Middle frontal gyrus (tissue), 1 donor: ENCODE measurements around the gene ZNF217.
"Not testable (repeated sequence)": the region's sequence is repeated elsewhere in the genome, so short reads cannot be mapped to it uniquely, and the experiment has no call there.

Source experiments
- DNase-seq: peaks from one replicate; pipeline ENCODE4 v3.0.0-alpha.2; 2015; ENCODE audit warnings: low spot score; ENCODE audit errors: extremely low spot score

The ZNF217 gene

DNA sequence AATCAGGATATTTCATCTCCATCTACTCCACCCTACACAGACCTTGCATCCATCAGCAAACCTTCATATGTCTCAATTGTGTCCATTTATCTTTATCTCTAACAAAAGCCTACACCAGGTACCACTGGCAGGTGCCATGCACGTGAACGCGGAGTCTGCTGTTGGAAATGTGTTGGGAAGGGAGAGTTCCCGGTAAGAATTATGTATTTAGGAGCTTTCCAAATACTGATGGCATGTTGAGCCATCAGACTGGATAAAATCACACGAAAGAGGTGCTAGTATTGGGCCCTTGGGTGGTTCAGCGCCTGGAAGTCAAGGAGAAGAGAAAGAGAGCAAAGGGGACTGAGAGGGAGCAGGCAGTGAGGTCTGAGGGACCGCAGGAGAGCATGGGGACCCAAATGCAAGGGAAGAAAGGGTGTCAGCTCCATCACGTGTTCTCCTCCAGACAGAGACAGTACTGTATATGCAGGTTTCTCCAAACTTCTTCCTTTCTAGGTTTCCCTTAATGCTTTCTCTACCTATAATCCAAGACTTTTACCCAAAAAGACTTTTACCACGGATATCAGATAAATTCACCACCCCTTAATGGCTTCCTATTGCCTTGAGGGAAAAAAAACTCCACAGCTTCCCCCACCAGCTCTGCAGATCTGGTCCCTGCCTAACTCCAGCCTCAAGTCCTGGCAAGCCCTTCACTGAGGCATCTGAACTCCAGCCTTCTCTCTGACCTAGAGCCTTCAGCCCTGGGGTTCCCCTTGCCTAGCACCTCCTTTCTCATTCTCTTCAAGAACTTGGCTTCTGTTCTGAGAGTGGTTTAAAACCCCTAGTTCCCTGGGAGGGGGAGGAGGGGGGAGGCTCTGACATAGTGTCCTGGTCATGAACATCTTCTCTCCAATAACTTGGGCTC is 4.8 kb upstream of the ZNF217 start:
- no peak for DNase-seq

DNA sequence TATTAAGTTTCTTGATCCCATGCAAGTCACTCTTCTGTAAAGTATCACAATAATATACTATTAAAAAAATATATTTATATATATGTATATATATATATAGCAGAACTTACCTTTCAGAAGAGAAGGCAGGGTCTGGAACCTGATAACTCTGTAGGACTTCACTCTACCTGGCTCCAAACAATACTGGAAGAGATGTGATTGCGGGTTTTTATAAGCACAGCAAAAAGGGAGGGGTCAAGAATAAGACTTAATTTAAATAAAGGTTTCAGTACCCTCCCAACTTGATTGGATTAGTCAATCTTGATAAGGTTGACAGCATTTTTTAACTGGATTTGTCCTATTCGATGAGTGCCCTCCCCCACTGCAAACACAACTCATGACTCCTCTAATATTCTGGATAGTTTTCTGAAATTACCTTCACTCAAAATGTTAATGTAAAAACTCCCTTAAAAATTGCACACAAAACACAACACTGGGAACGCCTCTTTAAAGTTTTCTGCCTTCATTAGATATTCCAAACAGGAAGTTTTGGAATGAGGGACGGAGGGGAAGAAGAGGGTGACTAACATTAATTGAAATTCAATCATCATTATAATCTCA is 4.0 kb upstream of the ZNF217 start:
- DNase-seq: no peak

DNA sequence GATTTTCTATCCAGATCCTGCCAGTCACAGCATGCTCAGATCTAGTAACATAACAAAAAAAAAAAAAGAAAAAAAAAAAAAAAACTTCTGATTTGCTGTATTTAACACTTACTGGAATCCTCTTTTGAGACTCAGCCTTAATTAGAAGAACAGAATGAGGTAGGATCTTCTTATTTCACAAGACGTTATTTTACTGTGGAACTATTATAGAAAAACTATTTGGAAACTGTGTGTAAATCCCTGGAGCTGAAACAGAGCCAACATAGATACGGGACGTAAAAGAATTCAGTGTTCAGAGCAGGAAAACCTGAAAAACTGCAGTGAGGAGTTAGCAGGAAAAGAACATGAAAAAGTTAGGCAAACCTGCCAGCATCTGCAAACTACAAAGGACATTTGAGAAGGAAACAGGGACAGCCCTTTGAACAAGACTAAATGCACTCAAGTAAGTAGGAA is 3.4 kb upstream of the ZNF217 start:
- DNase-seq: no peak

DNA sequence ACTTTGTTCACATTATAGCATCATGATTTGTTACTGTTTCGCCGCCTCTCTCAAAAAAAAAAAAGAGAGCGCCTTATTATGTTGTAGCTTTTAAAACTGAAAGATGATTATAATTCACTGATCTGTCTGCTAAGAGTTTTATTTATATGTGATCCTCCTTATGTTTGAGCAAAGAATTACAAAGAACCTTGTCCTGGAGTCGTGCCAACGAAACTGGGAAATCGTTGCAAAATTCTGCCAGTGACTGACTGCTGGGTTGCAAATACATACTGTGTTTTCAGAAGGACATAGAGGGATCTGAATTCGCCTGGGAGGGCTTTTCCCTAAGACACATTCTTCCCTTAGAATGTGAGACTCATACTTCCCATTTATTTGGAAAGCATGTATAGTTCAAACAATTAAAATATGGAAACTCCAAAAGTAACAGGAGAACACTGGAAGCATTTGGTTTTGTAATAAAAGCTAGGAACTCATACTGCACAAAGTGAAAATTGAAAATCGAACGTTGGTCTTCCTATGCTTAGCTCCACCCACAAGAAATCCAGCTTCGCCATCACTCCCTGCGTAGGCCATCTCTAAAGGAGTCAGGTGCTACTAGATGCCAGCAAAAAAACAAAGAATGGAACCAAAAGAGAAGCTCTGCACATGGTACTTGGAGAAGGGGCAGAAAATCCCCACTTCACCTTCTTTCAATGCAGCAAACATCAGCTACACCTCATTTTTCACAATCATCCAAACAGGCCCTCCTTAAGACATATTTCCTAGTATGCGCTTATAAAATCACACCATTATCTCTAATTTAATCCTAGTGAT is 2.8 kb upstream of the ZNF217 start:
- DNase-seq: not testable (repeated sequence)

DNA sequence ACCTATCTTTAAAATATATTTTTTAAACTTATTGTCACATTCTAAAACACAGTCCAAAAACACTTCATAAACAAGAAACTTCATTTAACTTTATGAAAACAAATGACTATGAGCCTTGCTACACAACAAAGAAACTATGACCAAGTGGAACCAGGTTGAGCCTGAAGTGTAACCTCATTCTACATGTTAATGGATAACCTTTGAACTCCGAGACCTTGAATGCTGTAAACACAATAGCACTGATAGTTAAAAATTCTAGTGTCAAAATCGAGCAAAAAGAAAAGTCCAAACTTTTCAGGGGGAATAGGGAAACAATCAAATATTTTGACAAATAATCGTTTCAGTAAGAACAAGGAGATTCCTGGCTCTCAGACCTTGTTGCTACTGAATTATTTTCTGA is 2.1 kb upstream of the ZNF217 start:
- DNase-seq: not testable (repeated sequence)

DNA sequence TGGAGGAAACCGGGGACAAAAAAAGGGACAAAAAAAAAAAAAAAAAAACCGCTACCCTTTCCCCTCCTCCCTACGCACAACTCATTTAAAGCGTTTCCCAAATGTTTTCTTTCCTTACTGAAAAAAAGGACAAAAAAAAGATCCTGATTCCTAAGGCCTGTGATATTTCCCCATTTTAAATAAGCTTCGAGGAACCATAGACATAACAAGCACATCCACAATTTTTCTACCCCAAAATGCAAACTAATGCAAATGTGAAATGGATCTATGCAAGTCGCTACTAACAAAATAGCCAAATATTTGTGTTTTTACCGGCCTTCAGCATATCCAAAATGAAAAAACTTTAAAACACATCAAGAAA is 1.4 kb upstream of the ZNF217 start:
- DNase-seq: no peak

DNA sequence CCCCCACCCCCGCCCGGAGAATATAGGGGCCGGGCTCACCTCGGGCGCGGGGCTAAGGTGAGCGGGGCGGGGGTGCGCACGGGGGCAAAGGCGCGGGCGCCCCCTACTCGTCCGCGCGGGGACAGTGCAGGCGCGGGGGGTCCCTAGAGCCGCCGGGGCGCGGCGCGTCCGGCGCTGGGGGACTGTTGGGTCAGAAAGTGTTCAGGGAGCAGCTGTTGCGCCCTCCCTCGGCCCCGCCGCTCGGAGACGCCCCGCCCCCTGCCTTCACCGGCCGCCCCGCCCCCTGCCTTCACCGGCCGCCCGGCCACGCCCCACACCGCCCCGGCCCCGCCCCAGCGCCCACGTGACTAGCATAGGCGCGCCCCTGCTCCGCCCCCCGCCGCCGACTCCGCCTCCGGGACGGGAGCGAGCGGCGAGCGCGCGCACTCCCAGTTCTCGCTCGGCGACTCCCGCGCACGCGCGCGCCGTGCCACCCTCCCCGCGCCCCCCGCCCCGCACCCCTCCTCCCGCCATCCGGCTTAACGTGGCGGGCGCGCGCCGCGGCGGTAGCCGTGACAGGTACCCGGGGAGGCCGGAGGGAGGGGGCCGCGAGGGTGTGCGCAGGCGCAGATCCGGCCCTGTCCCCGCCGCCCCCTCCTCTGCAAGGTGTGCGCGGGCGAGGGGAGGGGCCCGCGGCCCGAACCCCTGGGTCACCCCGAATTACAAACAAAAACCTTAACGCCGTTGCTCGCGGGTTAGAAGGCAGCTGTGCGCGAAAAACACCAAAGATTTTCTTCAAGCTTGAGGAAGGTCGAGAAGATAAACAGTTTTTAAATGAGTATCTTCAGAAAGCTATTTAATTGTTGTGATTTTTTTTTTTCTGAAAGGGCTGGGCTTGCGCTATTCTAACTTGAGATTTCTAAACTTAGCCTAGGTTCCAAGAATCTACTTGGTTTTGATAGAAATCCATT is 704 bp upstream of the ZNF217 start:
- DNase-seq: peak; percentile 84

DNA sequence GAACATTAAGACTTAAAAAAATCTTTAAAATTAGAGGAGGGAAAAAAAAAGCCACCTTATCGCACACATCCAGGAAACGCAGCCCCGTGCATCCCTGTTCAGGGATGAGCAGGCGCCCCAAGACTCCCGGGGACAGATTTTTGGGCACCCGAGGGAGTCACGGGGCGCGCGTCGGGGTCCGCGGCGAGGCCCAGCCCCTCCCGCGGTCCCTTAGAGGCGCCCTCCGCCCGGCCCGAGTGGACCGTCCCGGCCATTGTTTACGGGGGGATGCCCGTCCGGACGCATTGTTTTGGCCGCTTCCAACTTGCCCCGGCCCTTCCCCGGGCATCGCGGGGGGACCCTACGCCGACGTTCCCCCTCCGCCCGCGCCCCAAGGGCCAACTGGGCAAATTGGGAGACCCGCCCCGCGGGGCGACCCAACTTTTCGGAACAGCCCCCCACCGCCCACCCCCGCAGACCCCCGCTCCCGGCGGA is 610 bp downstream of the ZNF217 start:
- DNase-seq: no peak

DNA sequence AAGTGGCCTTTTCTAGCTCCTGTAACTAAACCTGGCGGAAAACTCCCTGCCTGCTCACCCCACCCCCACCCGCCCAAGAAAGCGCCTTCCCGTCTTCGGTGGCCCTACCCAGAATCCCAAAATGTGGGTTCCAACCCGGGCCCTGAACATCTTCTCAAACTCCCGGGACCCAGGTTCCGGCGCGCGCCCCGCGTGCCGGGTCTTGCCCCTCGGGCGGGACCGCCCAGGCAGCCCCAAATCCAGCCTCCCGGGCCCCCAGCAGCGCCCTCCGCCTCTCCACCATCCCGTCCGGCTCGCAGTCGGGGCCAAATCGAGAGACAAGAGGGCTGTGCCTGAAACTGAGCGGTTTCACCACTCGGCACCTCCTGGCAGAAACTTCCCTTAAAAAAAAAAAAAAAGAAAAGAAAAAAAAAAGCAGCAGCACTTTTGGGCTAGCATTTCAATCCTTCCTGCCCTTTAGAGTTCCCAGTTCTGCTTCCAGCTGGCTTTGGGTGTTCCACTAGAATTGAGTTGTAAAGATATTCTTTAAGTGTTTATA is 1.1 kb downstream of the ZNF217 start:
- DNase-seq: not testable (repeated sequence)

DNA sequence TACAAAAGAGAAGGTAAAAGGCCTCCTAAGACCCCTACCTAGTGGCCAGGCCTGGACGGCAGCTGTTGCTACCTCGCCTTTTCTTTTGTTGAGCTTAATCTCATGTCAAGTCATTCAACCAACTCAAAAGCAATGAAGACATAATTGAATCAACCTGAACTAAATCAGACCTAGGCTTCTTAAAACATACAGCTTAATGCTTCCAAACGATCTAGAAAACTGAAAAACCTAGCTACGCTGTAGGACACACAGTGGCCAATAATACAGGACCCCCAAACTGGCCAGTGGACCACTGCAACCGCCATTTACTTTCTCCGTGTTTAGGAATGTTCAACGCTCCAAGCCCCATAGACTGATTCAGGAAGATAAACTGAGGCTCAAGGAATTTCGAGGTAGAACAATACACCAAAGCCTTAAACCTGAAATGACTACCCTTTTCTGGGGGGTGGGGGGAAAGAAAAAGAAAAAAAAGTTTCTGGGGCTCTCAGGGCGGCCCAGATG is 1.6 kb downstream of the ZNF217 start:
- not testable (repeated sequence) for DNase-seq

DNA sequence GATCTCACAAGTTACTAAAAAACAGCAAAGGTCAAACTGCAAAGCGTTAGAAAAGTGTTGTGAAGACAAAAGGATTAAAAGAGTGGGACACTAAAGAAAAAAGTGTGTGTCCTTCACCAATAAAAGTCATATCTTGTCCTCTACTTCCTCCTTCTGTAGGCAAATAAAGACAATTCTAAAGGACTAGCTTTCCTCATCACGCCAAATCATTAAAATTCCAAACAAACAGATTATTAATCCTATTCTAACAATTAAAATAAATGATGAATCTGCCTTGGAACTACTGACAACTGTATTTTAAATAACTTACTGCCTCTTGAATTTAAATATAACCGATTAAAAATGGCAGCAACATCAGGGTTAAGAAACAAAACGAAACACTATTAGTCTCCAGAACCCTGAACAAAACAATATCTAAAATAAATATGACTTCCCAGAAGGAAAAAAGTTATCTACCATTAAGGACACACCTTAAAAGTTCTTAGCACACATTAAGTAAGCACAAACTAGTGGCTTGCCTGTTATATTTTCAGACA is 2.4 kb downstream of the ZNF217 start:
- not testable (repeated sequence) for DNase-seq

DNA sequence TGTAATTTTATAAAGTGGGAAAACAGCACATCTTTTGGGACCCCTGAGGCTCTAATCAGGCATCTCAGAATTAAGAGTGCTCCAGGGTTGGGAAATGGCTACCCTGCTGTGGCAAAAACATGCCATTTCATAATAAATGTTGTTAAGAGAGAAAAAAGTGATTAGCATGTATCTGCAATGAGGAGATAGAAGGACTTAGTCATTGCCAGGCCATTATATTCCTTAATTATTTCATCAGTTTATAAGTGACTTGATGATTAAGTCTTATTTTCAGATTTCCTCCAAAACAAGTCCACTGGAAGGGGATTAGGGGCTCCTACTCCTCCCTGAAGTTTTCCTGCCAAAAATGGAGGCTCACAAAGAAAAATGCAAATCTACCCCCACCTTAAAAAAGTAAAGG is 3.0 kb downstream of the ZNF217 start:
- DNase-seq: not testable (repeated sequence)

DNA sequence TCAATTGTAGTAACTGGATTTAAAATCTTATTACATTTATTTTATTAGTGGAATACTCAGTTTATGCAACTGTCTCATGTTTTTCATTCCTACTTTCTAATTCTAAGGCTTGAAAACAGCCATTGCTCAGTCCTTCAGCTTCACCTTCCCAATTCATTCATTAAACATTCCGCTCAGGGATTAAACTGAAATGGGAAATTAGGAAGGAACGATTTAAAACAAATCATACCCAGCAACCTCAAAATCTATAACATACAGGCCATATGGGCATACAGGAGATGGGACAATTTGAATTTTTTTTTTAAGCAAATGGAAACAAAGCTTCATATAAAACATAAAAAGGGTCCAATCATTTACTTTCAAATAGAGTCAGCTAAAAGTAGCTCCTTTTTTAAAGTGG is 3.5 kb downstream of the ZNF217 start:
- not testable (repeated sequence) for DNase-seq

DNA sequence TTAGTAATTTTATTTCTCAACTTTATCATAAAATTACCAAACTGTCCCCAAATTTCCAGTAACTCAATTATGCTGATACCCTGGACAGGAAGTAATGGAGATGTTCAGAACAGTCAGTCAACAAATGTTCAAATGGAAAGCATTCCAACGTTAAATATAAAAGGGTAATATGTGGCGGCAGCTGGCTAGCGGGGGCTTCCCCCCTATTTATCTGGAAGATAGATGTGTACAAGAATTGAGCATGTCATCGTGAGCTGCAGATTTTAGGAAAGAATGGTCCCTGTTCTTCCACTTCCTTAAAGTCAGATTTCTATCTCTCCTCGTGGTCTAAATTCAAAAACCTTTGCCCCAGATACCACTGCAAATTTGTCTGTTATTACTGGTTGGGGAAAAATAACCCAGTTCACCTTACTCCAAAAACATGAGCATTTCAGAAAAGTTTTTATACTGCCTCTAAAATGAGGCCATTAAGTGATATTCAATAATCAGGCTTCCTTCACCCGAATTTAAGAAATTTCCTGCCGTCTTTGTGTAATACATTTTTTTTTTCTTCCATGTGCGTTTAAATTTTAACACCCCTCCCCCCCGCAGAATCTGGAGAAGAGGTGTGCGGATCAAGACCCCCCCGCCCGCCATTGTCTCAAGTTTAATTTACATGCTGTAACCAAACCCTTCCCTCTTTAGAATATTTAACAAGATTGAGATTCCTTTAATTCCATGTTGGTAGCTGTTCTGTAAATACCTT is 4.1 kb downstream of the ZNF217 start:
- DNase-seq: not testable (repeated sequence)

DNA sequence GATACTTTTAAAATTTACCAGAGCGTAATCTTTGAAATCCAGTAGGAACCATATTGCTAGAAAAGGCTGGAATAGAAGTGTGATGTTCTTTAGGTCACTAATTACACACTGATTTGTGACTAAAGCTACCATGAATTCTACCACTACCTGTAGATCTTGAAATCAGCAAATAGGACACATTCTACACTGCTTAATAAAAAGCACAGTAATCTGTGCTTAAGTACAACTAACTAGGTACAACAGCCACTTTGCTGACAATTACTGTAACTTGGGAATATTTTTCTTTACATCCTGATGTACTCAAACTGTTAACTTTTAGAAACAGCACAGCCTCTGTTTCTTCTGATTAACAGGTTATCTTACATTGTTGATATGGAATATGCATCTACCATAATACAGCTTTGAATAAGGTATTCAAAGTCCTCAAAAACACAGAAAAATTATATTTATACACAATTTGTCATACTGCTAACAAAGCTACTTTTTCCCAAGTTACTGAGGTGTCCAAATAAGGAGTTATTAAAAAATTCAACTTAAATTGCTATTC is 6.4 kb downstream of the ZNF217 start:
- DNase-seq: not testable (repeated sequence)

DNA sequence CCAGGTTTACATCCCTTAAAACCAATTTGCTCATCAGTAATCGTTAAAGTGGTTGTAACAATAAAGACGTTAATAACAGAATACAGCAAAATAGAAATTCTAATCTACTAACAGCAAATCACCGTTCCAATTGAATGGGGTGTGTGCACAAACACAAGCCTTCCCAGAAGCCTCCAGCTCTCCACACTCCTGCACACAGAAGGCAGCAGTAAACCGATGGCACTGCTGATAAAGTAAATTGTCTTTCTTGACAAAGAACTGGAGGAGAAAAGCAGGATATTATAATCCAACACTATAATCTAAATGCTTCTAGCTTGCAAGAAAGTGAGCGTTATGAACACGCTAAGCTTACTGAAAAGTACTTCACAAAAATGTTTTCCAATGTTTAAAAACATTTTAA is 7.0 kb downstream of the ZNF217 start:
- DNase-seq: no peak

DNA sequence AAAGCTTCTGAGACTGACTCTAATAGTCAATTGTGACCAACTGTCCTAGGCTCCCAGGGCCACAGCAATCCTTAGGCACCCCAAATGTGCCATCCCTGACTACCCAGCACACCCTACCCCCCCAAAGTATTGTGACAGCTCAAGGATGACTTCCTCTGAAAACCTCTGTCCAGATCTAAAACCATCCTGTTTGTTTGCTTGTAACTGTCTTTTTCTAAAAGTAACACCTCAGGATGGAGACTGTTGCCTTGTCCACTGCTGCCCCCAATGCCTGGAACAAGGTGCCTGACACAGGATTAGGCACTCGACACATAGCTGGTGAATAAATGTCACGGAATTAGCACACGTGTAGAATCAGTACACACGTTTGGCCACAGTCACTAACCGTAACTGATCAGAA is 7.7 kb downstream of the ZNF217 start:
- not testable (repeated sequence) for DNase-seq

DNA sequence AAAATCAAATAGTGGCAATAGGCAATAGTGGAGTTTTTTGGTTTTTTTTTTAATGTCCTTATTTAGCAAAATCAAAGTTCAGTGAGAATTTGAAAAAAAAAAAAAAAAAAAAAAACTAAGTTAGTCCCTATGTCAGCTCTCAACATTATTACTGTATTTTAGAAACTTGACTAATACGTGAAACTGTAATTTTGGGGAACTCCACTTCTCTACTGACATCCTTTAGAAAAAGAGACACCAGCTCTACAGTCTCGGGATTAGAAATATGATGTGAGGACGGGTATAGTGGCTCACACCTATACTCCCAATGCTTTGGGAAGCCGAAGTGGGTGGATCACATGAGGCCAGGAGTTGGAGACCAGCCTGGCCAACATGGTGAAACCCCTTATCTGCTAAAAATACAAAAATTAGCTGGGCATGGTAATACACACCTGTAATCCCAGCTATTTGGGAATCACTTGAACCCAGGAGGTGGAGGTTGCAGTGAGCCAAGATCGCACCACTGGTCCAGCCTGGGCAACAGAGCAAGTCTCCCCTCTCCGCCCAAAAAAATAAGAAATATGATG is 8.6 kb downstream of the ZNF217 start:
- not testable (repeated sequence) for DNase-seq

DNA sequence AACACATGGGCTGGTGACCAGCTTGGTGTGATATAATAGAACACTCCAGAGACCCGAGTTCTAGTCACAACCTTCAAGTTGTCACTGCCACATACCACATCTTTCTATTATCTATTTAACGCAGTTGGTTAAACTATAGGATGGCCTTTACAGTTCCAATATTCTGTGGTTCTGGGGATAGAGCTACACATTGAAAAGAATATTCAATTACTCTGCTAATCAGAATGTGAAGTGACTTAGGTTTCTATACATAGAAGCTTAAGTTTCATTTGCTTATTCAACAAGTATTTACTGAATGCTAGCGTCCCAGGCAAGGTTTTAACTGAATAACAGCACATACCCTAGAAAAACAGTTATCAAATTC is 9.1 kb downstream of the ZNF217 start:
- DNase-seq: not testable (repeated sequence)
